GM21825 (cell line): ENCODE results near the gene RBM15.

ENCODE experiments used
- ATAC-seq: cut with Tn5 transposase; IDR thresholded peaks from one replicate; pipeline ENCODE4 v1.9.1; 2021; ENCODE audit warnings: mild to moderate bottlenecking, moderate library complexity; ENCODE audit not compliant: unreplicated experiment

RBM15 gene

GRCh38 chr1:110394493-110394820, 55.3 kb downstream of the RBM15 start:
- no peak for ATAC-seq
